Hematopoietic multipotent progenitor cell treated with erythropoietin and hydrocortisone succinate and interleukin-3 and kit ligand, for 6 days (in vitro differentiated cells): ENCODE results near the gene RFFL.

Experiments used
- DNase-seq: peaks from one replicate; pipeline ENCODE4 v3.0.0-alpha.2; 2015

RFFL gene

DNA sequence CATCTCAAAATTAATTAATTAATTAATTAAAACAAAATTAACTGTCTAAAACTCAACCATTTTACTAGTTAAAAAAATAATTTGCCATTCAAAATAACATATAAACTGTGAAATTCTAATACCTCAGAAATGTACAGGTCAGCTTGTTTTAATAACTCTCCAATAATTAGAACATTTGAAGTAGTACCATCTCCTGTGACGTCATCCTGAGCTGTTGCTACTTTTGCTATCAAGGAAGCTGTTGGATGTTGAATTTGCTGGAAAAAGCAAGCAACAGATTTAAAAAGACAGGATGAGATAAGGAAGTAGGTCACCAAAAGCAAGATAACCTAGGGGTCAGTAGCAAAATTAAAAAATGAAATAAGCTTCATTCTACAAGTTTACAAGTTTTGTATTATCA lies 105.1 kb downstream of the RFFL start:
- no peak for DNase-seq
